GM23338 (cell line): Measurements from ENCODE around the gene SYT17. TPM values are rescaled to one million over a fixed set of nuclear protein-coding genes. Genes with fewer than 3 reads are reported as not detected.

ENCODE experiments used
- ATAC-seq: fragments of 200-7000 bp; cut with Tn5 transposase; 3 replicates; pipeline ENCODE4 v1.9.1; 2020
- DNase-seq: peaks from one replicate; pipeline ENCODE4 v3.0.0-alpha.2; 2015; ENCODE audit warnings: low spot score
- H2AFZ ChIP-seq: fragments of 200-600 bp; sonication (generic); 2 replicates; pipeline ENCODE4 v1.8.0; 2016; ENCODE audit warnings: antibody characterized with exemption, mild to moderate bottlenecking, moderate library complexity
- H3F3A ChIP-seq: fragments of 200-600 bp; sonication (generic); replicated peaks from 2 replicates; pipeline ENCODE4 v1.8.0; 2017; ENCODE audit warnings: antibody characterized with exemption, mixed run types, low read depth
- H3K27ac ChIP-seq: fragments of 200-600 bp; sonication (generic); 2 replicates; pipeline ENCODE4 v1.6.1; 2016; ENCODE audit warnings: low read depth
- H3K27me3 ChIP-seq: fragments of 200-600 bp; sonication (generic); 2 replicates; pipeline ENCODE4 v1.8.0; 2016; ENCODE audit warnings: mild to moderate bottlenecking, mixed run types, moderate library complexity; ENCODE audit not compliant: insufficient read depth
- H3K36me3 ChIP-seq: fragments of 200-600 bp; sonication (generic); 2 replicates; pipeline ENCODE4 v1.8.0; 2016; ENCODE audit warnings: mild to moderate bottlenecking; ENCODE audit not compliant: insufficient read depth
- H3K4me1 ChIP-seq: fragments of 200-600 bp; sonication (generic); 2 replicates; pipeline ENCODE4 v1.8.0; 2016; ENCODE audit warnings: mild to moderate bottlenecking, moderate library complexity; ENCODE audit not compliant: insufficient read depth
- H3K4me2 ChIP-seq: fragments of 200-600 bp; sonication (generic); 2 replicates; pipeline ENCODE4 v1.7.1; 2017; ENCODE audit warnings: mixed run types
- H3K4me3 ChIP-seq: fragments of 200-600 bp; sonication (generic); 2 replicates; pipeline ENCODE4 v1.6.1; 2016; ENCODE audit warnings: mixed run types
- H3K79me2 ChIP-seq: fragments of 200-600 bp; sonication (generic); replicated peaks from 2 replicates; pipeline ENCODE4 v1.8.0; 2017; ENCODE audit warnings: mild to moderate bottlenecking; ENCODE audit not compliant: insufficient read depth
- H3K9me2 ChIP-seq: fragments of 200-600 bp; sonication (generic); 2 replicates; pipeline ENCODE4 v1.8.0; 2017; ENCODE audit not compliant: insufficient read depth
- H4K20me1 ChIP-seq: fragments of 200-600 bp; sonication (generic); replicated peaks from 2 replicates; pipeline ENCODE4 v1.8.0; 2017; ENCODE audit warnings: mild to moderate bottlenecking; ENCODE audit not compliant: insufficient read depth
- H3K27ac Mint-ChIP-seq: 2 replicates; pipeline ENCODE4 v1.8.0; 2020; ENCODE audit warnings: inconsistent platforms, mild to moderate bottlenecking, moderate library complexity, mixed read lengths
- H3K27me3 Mint-ChIP-seq: 3 replicates; pipeline ENCODE4 v1.8.0; 2022; ENCODE audit warnings: low read depth, mild to moderate bottlenecking, moderate library complexity, mixed read lengths, inconsistent platforms; ENCODE audit not compliant: insufficient read depth, poor library complexity
- H3K36me3 Mint-ChIP-seq: 3 replicates; pipeline ENCODE4 v1.8.0; 2021; ENCODE audit warnings: low read depth, mild to moderate bottlenecking, inconsistent platforms, moderate library complexity, mixed read lengths
- H3K4me1 Mint-ChIP-seq: 3 replicates; pipeline ENCODE4 v1.8.0; 2020; ENCODE audit warnings: mild to moderate bottlenecking, inconsistent platforms, mixed read lengths
- H3K4me3 Mint-ChIP-seq: 3 replicates; pipeline ENCODE4 v1.8.0; 2021; ENCODE audit warnings: moderate library complexity, mild to moderate bottlenecking, inconsistent platforms, mixed read lengths
- H3K9me3 Mint-ChIP-seq: 3 replicates; pipeline ENCODE4 v1.8.0; 2020; ENCODE audit warnings: moderate library complexity, mild to moderate bottlenecking, inconsistent platforms, mixed read lengths
- CREB1 ChIP-seq: fragments of 250-450 bp; sonication (Bioruptor Pico); IDR thresholded peaks from 2 replicates; pipeline ENCODE4 v1.5.0; 2020; ENCODE audit warnings: low read depth, mild to moderate bottlenecking, moderate library complexity
- CTCF ChIP-seq, 2 experiments: fragments of 200-600 bp in 1 of 2; sonication (generic) in 1 of 2; conservative IDR thresholded peaks; 2 replicates each; pipeline versions ENCODE4 v1.5.1 to v1.6.1; 2016 to 2017; ENCODE audit warnings: antibody characterized with exemption in 2 of 2, low read depth in 2 of 2, mild to moderate bottlenecking in 2 of 2, moderate library complexity in 1 of 2
- ETS1 ChIP-seq: IDR thresholded peaks from 2 replicates; pipeline ENCODE4 v1.6.1; 2016; ENCODE audit warnings: antibody characterized with exemption
- EZH2phosphoT487 ChIP-seq: fragments of 200-600 bp; sonication (generic); IDR thresholded peaks from one replicate; pipeline ENCODE4 v1.8.1; 2018; ENCODE audit warnings: antibody characterized with exemption; ENCODE audit not compliant: unreplicated experiment
- JUNB ChIP-seq: IDR thresholded peaks from one replicate; pipeline ENCODE4 v1.6.1; 2016; ENCODE audit warnings: antibody characterized with exemption; ENCODE audit not compliant: unreplicated experiment
- NANOG ChIP-seq: IDR thresholded peaks from 2 replicates; pipeline ENCODE4 v1.6.1; 2016; ENCODE audit warnings: antibody characterized with exemption, borderline replicate concordance
- POLR2AphosphoS5 ChIP-seq: IDR thresholded peaks from 2 replicates; pipeline ENCODE4 v1.6.1; 2016; ENCODE audit warnings: antibody characterized with exemption, low read depth
- REST ChIP-seq: IDR thresholded peaks from one replicate; pipeline ENCODE4 v1.6.1; 2018; ENCODE audit warnings: antibody characterized with exemption; ENCODE audit not compliant: unreplicated experiment
- STAT1 ChIP-seq: IDR thresholded peaks from one replicate; pipeline ENCODE4 v1.6.1; 2016; ENCODE audit warnings: antibody characterized with exemption; ENCODE audit not compliant: unreplicated experiment
- ZNF114 ChIP-seq: fragments of 250-450 bp; sonication (Bioruptor Pico); IDR thresholded peaks from 2 replicates; pipeline ENCODE4 v1.5.0; 2020; ENCODE audit warnings: mild to moderate bottlenecking, moderate library complexity
- ZNF331 ChIP-seq: fragments of 250-450 bp; sonication (Bioruptor Pico); IDR thresholded peaks from 2 replicates; pipeline ENCODE4 v1.5.0; 2020; ENCODE audit warnings: low read depth, mild to moderate bottlenecking, moderate library complexity
- ZNF462 ChIP-seq: fragments of 250-450 bp; sonication (Bioruptor Pico); IDR thresholded peaks from 2 replicates; pipeline ENCODE4 v1.5.0; 2020; ENCODE audit warnings: mild to moderate bottlenecking, moderate library complexity
- polyA plus RNA-seq: library from polyadenylated mRNA; unstranded; fragments of >200 nt; fragmentation: Nextera tagmentation; extraction: Ambion mirVana; gene quantifications from 2 replicates; pipeline ENCODE4 v1.2.1, GENCODE V29; 2016
- total RNA-seq: library from RNA; depleted of rRNA; stranded (reverse); fragments of >200 nt; shearing (Covaris generic); gene quantifications from 2 replicates; pipeline ENCODE4 v1.2.3, GENCODE V29; 2014

Gene SYT17
- total and polyA plus RNA-seq, 2 experiments from 2014 or later: 5.3 to 9.5 TPM

GRCh38 chr16:19126300-19126699 lies 41.7 kb upstream of the SYT17 start:
- DNase-seq (no peak), ATAC-seq (no peak)
- no peak overlapping the region for H3K27ac ChIP-seq
- peaks cover 18% of the 10 kb centered on the region for H3K4me1 ChIP-seq
- H3K9me2 ChIP-seq: no peaks in the 10 kb centered on the region
- Mint-ChIP-seq H3K4me3 (no peak overlapping the region), H3K4me1 (peaks cover 21% of the 10 kb centered on the region), H3K27me3 (peaks cover 9% of the 10 kb centered on the region), H3K27ac (no peak overlapping the region), H3K9me3 (peaks cover 12% of the 10 kb centered on the region; the same call in 2 of the 3 replicates), H3K36me3 (no peaks in the 10 kb centered on the region)
- no peaks in the 10 kb centered on the region for H3K79me2 ChIP-seq
- TF ChIP-seq ZNF462 (CRISPR knock-in tag): no peak
- TF ChIP-seq EZH2phosphoT487: no peak
- TF ChIP-seq CREB1: no peak
- no peak for TF ChIP-seq STAT1
- TF ChIP-seq ETS1: no peak
- no peak for TF ChIP-seq NANOG
- TF ChIP-seq POLR2AphosphoS5: no peak
- TF ChIP-seq JUNB: no peak
- TF ChIP-seq ZNF114 (CRISPR knock-in tag): no peak
- no peak for TF ChIP-seq CTCF (conservative IDR thresholded peaks at IDR 0.05; ENCODE audit: low read depth in 2 of 2)
- no peak for TF ChIP-seq ZNF331
- no peak for TF ChIP-seq REST
- no peaks in the 10 kb centered on the region for H4K20me1 ChIP-seq
- H3K4me2 ChIP-seq: no peak overlapping the region
- H3K4me3 ChIP-seq: no peak overlapping the region
- H3K27me3 ChIP-seq: no peaks in the 10 kb centered on the region
- no peaks in the 10 kb centered on the region for H3F3A ChIP-seq
- no peaks in the 10 kb centered on the region for H3K36me3 ChIP-seq
- no peak overlapping the region for H2AFZ ChIP-seq
